GM19351 (cell line): ENCODE data around the gene VPS11.
A peak's percentile ranks its signal among the peaks of the same experiment; 100 is the strongest.
"Not testable (repeated sequence)": the region's sequence is repeated elsewhere in the genome, so short reads cannot be mapped to it uniquely, and the experiment has no call there.

Experiments used
- ATAC-seq: cut with Tn5 transposase; IDR thresholded peaks from one replicate; pipeline ENCODE4 v1.9.1; 2021; ENCODE audit warnings: mild to moderate bottlenecking, moderate library complexity; ENCODE audit not compliant: unreplicated experiment

The VPS11 gene

GRCh38 chr11:119067371-119068222 lies at the start of gene VPS11:
VPS11 (plus strand) TSS chr11:119067818; CDS start chr11:119067824, 6 bp downstream.
- ATAC-seq, result peak; percentile 97

DNA sequence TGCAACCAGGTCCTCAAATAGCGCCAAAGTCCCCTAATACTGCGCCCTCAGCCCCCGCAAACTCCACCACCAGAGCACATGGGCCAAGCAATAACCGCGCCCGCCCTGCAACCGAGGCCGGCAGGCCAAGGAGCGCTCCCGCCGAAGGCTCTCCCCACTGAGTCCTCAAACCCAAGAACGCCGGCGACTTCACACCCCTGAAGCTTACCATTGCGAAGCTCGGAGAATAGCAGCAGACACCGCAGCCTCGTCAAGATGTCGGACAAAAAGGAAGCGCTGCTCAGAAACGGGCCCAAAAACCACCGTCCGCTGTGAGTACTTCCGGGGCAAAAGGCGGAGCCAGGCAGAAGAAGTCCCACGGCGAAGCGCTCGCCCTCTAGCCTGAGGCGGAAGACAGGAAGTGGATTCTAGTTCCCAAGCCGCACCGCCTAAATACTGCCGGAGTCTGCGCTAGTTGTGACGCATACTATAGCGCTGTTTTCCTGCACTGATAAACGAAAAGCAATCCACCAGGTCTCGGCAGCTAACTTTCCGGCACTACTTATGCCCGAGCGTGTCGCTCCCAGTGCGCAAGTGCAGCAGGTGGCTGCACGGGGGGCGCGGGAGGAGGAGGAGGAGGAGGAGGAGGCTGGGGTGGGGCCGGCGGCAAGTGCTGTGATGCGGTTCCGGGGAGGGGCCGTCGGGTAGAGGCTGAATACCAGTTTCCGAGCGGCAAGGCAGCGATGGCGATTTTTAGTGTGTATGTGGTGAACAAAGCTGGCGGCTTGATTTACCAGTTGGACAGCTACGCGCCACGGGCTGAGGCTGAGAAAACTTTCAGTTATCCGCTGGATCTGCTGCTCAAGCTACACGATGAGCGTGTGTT lies 49.3 kb upstream of the VPS11 start, which contains the start of the genes RPS25 and TRAPPC4:
TSS of gene RPS25 (minus strand) at position 270 of the 865 bp plus-strand sequence. CDS start at position 211, 59 bp downstream.
TSS of gene TRAPPC4 (plus strand) at position 693 of the 865 bp plus-strand sequence. CDS start at position 723, 30 bp downstream.
- ATAC-seq, result peak; percentile 88

GRCh38 chr11:119019996-119020395 lies 47.6 kb upstream of the VPS11 start:
- ATAC-seq, result no peak

GRCh38 chr11:119021631-119022030 lies 46.0 kb upstream of the VPS11 start:
- ATAC-seq, result no peak

DNA sequence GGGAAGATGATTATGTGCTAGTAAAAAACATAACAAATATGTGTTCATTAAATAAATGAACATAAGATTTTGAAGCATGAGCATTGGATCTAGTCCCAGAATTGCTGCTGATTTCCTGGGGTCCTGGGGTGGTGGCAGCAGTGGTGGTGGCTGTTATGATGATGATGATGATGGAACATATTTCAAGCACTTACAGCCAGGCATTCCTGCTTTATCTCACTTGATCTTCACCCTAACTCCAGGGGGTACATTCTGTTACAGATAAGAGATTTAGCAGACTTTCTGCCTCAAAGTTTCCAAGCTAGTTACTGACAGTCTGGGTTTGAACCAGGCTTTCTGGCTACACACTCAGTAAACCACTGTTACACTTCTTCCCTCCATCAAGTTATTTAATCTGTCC lies 43.9 kb upstream of the VPS11 start:
- ATAC-seq, result no peak

DNA sequence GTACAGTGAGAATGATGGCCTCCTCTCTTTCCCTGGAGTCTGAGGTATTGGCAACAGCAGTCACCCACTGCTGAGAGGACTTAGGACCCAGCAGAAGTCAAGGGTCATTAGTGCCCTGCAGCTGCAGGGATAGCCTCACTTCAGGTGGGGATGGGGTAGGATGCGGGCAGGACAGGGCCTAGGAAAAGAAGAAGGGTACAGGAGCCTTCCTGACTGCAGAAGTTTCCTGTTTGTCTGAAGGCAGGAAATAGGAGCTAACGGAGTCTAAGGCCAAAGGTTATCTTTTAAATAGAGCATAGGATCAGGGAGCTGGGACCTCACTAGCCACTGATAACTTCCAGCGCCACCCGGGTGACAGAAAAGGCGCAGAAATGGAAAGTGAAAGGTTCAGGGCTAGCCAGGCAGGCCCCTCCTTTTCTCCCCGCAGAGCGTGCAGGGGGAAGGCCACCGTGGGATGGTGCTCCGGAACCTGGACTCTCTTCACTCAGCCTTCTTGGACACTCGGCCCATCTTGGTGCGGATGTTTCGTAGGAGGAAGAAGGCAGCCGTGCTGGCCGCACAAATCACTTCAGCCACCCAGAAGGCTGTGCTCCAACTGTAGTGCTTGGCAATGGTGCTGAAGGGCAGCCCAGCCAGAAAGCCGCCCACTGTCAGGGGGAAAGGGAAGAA lies 43.1 kb upstream of the VPS11 start:
- no peak for ATAC-seq

GRCh38 chr11:119025099-119025473 lies 42.5 kb upstream of the VPS11 start:
- ATAC-seq, result no peak

DNA sequence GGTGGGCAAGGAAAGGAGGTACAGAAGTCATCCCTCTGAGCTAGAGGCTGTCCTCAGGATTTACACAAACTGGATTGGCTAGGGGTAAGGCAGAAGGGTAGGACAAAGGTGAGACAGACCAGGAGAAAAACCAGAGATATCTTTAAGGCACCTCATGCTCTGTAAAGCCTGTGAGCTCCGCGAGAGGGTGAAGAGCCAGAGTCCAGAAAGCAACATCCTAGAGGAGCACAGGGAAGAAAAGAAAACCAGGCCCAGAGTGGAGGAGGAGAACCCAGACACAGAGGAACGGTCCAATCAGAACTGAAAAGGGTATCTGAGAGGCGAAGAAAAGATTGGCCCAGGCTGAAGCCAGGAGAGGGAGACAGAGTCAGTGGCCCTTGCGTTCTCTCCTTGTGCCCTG lies 42.1 kb upstream of the VPS11 start:
- no peak for ATAC-seq

DNA sequence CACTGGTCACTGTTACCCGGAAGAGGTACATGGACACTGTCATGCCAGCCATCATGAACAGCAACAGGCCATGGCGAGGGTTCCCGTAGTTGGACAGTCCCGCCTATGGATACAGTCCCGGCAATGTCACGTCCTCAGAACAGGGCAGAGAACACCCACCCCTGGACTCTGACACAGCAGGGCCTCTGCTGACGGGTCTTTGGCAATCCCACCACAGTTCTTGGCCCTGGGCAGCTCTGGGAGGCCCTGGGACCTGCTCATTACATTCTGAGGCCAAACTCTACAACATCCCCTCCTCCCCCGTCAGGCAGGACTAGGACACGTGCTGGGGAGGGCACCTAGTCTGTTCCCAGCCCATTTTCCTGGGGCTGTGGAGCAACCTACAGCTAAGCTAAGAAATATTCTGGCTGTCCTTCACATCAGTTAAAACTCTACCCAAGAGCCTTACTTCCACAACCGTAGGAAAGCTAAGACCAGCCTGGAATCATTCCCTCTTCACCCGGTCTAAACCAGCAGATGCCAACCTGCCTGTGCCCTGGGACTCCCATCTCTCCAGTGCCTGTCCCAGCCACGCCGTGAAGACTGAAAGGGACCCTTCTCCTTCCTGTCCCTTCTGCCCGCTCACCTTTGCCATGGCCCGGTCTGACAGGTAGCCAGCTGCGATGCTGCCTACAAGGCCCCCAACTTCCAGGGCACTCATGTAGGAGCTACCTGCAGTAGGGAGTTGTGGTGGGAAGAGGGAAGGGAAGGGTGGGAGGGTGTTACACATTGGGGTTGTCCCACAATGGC lies 41.4 kb upstream of the VPS11 start:
- no peak for ATAC-seq

DNA sequence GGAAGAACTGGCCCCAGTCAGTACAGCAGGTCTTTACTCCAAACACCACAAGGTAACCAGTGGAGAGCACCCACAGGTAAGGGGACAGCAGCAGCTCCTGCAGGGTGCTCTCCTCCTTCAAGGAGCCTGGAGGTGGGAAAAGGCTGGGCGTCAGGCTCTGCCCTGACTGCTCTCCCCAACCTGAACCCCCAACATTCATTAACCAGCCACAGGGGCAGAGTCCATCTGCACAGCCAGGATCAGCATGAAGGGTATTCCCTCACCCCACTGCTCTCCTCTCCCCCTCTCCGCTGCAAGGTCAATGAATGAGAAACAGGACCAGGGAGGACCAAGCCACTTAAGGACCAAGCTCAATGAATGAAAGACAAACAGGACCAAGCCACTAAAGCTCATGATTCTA lies 40.6 kb upstream of the VPS11 start:
- ATAC-seq, result no peak

DNA sequence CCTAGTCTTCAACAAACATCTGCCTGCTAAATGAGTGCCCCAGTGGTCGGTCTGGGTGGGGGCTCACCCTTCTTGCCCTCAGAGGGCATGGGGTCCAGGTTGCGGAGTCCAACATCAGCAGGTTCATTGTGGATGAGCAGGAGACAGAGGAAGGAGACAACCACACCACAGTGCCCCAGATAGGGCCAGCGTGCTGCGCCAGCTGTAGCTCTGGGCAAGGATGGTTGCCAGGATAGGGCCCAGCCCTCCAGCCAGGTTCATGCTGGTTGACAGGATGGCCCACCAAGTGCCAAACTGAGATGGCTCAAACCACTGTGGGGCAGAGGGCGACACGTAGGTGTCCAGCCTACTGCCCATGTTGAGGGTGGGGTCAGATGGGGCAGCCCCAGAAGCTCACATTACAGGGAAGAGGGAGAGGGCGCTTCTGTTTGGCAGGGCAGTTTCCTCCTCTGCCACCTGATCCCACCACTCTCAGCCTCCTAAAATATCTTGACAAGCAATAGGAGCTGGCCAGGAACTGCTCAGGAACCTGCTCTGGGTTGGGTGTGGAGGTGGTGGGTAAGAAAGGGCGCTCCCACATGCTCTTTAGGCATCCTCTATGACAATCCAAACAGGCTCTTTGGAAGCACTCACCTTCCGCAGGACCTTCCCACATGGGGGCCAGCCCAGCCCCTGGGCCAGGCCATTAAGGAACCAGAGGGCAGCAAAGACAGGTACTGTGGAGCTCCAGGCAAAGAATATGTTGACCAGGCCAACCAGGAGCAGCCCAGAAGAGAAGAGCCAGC lies 39.9 kb upstream of the VPS11 start:
- no peak for ATAC-seq

DNA sequence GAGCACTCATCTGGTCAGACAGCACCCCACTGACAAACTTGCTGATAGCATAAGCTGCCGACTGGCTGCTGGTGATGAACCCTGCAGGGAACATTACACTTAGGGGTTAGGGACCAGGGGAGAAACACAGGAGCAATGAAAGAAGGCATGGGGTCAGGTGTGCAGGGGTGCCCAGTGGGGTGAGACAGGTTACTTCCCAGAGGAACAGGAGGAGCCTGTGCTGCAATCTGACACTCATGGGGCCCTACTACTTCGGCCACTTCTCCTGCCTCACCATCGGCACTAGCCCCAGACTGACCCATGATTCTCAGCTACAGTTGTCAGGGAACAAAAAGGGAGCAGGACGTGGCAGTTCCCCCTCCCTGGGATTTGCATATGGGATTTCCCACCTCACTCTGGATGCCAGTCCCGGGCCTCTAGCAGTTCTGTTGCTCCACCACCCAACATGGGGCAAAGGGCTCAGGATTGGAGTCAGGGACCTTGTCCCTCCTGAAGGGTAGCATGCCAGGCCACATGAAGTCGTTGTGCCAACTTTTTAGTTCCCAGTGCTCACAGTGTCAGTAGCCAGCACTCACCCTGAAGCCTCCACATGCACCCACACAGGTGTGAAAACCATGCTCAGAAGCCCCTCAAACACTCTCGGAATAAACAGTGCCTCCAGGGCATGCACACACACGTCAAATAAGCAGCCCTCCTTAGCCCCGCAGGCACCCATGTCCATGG lies 39.1 kb upstream of the VPS11 start:
- ATAC-seq, result no peak

GRCh38 chr11:119029069-119029339 lies 38.6 kb upstream of the VPS11 start:
- ATAC-seq, result no peak

DNA sequence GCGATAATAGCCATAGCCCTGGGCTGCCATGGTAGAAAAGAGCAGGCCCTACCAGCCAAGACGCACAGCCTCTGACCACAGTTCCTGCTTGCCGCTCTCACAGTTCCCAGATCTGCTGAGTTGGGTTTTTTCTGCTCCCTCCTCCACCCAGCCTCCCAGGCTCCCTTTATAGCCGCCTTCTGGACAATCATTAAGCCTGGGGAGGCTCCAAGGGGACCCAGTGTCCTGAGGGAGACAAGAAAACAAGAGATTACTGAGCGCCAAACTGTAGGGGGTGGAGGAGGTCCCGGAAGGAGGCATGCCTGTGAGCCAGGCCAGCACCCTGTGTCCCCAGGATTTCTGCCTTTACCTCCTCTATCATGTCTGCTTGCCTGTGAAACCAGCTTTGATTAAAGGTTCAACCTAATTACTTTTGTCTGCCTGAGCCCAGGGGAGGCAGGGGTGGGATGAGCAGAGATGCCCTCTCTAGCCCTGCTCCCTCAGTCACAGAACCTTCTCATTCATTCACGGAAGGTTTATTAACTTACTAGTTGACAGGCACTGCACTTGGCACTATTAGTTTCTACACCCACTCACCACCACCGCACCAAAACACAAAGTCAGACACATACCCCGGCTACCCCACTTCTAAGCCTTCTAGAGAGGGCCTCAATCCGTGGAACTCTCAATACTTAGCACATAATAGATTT lies 38.1 kb upstream of the VPS11 start:
- ATAC-seq, result peak; percentile 16

DNA sequence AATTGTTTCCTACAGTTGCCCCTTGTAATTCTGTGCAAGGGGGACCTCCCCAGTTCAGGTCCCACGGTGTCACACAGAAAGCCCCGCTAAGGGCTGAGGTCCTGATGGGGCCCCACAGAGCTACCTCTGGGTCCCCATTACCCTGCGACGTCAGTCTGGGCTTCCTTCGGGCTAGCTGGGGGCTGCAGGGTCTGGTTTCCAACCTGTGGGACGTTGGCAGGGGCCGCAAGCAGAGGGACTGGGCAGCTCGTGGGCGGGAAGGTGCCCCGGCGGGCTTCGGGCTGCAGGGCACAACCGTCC lies 37.6 kb upstream of the VPS11 start:
- ATAC-seq, result peak; percentile 15

- ATAC-seq, result peak; percentile 89
These were observed 37.1 kb upstream of the VPS11 start, which contains the start of gene SLC37A4 for GRCh38 chr11:119030329-119031047. SLC37A4 (minus strand) TSS chr11:119030877.

GRCh38 chr11:119031912-119032280 lies 35.7 kb upstream of the VPS11 start:
- ATAC-seq, result no peak

GRCh38 chr11:119033421-119033820 lies 34.2 kb upstream of the VPS11 start:
- not testable (repeated sequence) for ATAC-seq
